ENCODE measurements around the gene ENGASE.

ENGASE gene

DNA sequence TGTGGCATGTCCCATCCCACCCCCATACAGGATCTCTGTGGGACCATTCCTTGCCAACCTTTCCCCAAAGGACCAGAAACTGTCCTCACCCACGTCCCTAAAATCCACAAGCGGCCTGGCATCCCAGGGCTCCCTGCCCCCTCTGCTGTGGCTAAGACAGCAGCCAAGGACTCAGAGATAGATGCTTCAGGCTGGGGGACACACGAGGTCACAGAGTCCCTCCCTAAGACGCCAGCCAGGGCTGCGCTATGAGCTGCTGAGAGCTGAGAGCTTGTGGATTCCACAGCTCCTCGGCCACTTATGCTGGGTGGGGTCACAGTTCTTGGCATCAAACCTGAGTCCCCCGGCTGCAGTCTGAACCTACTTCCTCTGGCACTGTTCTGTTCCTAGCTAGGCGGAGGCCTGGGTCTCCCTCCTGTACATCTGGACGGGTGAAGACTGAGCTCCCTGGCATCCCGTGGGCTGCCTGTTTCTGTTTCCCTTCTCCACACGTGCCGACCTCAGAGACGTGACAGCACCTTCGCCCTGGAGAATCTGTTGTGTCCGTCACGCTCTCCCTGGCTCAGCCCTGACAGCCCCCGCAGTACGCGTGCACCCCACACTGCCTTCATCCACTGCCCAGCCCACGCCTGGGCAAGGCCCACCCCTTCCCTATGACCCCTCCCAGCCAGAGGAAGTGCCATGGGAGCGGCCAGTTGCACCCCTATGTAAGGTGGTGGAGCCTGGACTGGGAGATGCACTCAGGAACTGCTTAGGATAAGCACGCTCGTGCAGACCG, 61.2 kb downstream of the ENGASE start:
- Histone ChIP-seq H3K4me3 (ENCODE audit: low read depth, low read length) (no peak overlapping the region), H3K27me3 (ENCODE audit: control insufficient read depth, insufficient read depth, low read length) (no peaks in the 10 kb centered on the region)

More for the DNA sequence above, 61.2 kb downstream of the ENGASE start:
- Histone ChIP-seq H3K9me3 (ENCODE audit: control insufficient read depth, insufficient read depth, low read length) (no peaks in the 10 kb centered on the region), H3K36me3 (ENCODE audit: control insufficient read depth, insufficient read depth, low read length) (no peaks in the 10 kb centered on the region), H3K27ac (ENCODE audit: low read depth, low read length) (no peak overlapping the region), H3K4me1 (ENCODE audit: control insufficient read depth, insufficient read depth, low read length) (no peaks in the 10 kb centered on the region), H3K9ac (ENCODE audit: low read depth, low read length) (no peak overlapping the region)

All from HUES48 (cell line).